A549 (cell line): ENCODE data around the gene ANTXR1. TPM values are rescaled to one million over a fixed set of nuclear protein-coding genes. Genes with fewer than 3 reads are reported as not detected.
A peak's percentile ranks its signal among the peaks of the same experiment; 100 is the strongest.

ENCODE experiments used
- ATAC-seq, 2 experiments: fragments of 200-7000 bp in 1 of 2; fragments of >200 bp in 1 of 2; cut with Nextera tagmentation in 1 of 2; cut with Tn5 transposase in 1 of 2; 3 replicates each; pipeline versions ENCODE4 v1.8.0 to v1.9.1; 2018 to 2020; ENCODE audit warnings: mild to moderate bottlenecking in 1 of 2, moderate library complexity in 1 of 2
- CTCF ChIA-PET: fragments of 300-600 bp; sonication (Branson Sonifier 250); formaldehyde crosslinking; extraction: SDS; loops from one replicate; lab custom pipeline; 2021; ENCODE audit warnings: antibody characterized with exemption, inconsistent platforms; lab: Yijun Ruan, JAX
- POLR2A ChIA-PET: fragments of 350-600 bp; formaldehyde crosslinking; extraction: SDS; loops from one replicate; lab custom pipeline; 2021; ENCODE audit warnings: antibody characterized with exemption, inconsistent platforms; lab: Yijun Ruan, JAX
- DNase-seq, 2 experiments: peaks; one replicate each; pipeline versions ENCODE4 v3.0.0 to v3.0.0-alpha.2; 2011 to 2016; ENCODE audit warnings: low read depth in 1 of 2, low spot score in 1 of 2
- FAIRE-seq: peaks from 2 replicates; lab custom pipeline; 2011; peaks lifted over from hg19 to GRCh38; lab: Jason Lieb, UNC
- H3K27ac ChIP-seq, 2 experiments: fragments of >200 bp; sonication (Bioruptor Twin); formaldehyde crosslinking; 3 replicates each; pipeline ENCODE4 v1.5.1; 2016 to 2017
- H3K4me1 ChIP-seq: fragments of >200 bp; sonication (Bioruptor Twin); formaldehyde crosslinking; 3 replicates; pipeline ENCODE4 v1.6.1; 2016
- H3K4me2 ChIP-seq: fragments of >200 bp; sonication (Bioruptor Twin); formaldehyde crosslinking; 3 replicates; pipeline ENCODE4 v1.6.1; 2016
- H3K4me3 ChIP-seq: fragments of >200 bp; sonication (Bioruptor Twin); formaldehyde crosslinking; 3 replicates; pipeline ENCODE4 v1.5.1; 2016
- H3K9me3 ChIP-seq: fragments of >200 bp; sonication (Bioruptor Twin); formaldehyde crosslinking; 3 replicates; pipeline ENCODE4 v1.6.1; 2016
- BHLHE40 ChIP-seq: IDR thresholded peaks from 2 replicates; pipeline ENCODE4 v1.6.1; 2012; ENCODE audit warnings: low read depth, low read length, inconsistent platforms
- CBX8 ChIP-seq: fragments of 200-600 bp; sonication (generic); IDR thresholded peaks from 2 replicates; pipeline ENCODE4 v1.6.1; 2016
- CEBPB ChIP-seq, 2 experiments: fragments of >200 bp in 1 of 2; sonication (Bioruptor Twin) in 1 of 2; formaldehyde crosslinking in 1 of 2; IDR thresholded peaks; 2 replicates each; pipeline ENCODE4 v1.6.1; 2012 to 2016
- CHD2 ChIP-seq: fragments of 150-350 bp; IDR thresholded peaks from 2 replicates; pipeline ENCODE4 v1.6.1; 2014; ENCODE audit warnings: low read length; ENCODE audit not compliant: partially characterized antibody
- E2F6 ChIP-seq: IDR thresholded peaks from 2 replicates; pipeline ENCODE4 v1.6.1; 2012; ENCODE audit warnings: low read depth, borderline replicate concordance
- EHF ChIP-seq: fragments of 250-450 bp; sonication (Bioruptor Pico); IDR thresholded peaks from 2 replicates; pipeline ENCODE4 v1.5.0; 2020; ENCODE audit warnings: mild to moderate bottlenecking
- EHMT2 ChIP-seq: fragments of 200-600 bp; sonication (generic); IDR thresholded peaks from 2 replicates; pipeline ENCODE4 v1.6.1; 2016; ENCODE audit warnings: antibody characterized with exemption, low read depth, mild to moderate bottlenecking, moderate library complexity
- EP300 ChIP-seq, 2 experiments: fragments of >200 bp; sonication (Bioruptor Twin); formaldehyde crosslinking; IDR thresholded peaks; 2 replicates in 1 of 2; 3 replicates in 1 of 2; pipeline ENCODE4 v1.6.1; 2016 to 2017
- FOSB ChIP-seq: fragments of 250-450 bp; sonication (Bioruptor Pico); IDR thresholded peaks from 2 replicates; pipeline ENCODE4 v1.5.0; 2020; ENCODE audit warnings: mild to moderate bottlenecking, moderate library complexity
- FOSL2 ChIP-seq, 2 experiments: fragments of 450-650 bp in 1 of 2; fragments of >200 bp in 1 of 2; sonication (Bioruptor Twin) in 1 of 2; formaldehyde crosslinking; IDR thresholded peaks; 2 replicates each; pipeline versions ENCODE4 v1.5.0 to v1.6.1; 2016 to 2020; ENCODE audit warnings: mild to moderate bottlenecking in 1 of 2, moderate library complexity in 1 of 2
- HEYL ChIP-seq: fragments of 250-450 bp; sonication (Bioruptor Pico); IDR thresholded peaks from 2 replicates; pipeline ENCODE4 v1.8.0; 2021; ENCODE audit warnings: mild to moderate bottlenecking, moderate library complexity
- JUN ChIP-seq, 2 experiments: fragments of >200 bp; sonication (Bioruptor Twin); formaldehyde crosslinking; IDR thresholded peaks; 2 replicates in 1 of 2; 3 replicates in 1 of 2; pipeline ENCODE4 v1.6.1; 2016 to 2017
- POLR2AphosphoS2 ChIP-seq: conservative IDR thresholded peaks from 2 replicates; pipeline ENCODE4 v1.6.1; 2012; ENCODE audit warnings: low read length, improper control_type of control experiment, inconsistent platforms
- RARB ChIP-seq: fragments of 250-450 bp; sonication (Bioruptor Pico); IDR thresholded peaks from 2 replicates; pipeline ENCODE4 v1.8.0; 2021; ENCODE audit warnings: mild to moderate bottlenecking, moderate library complexity
- RCOR1 ChIP-seq: fragments of 150-350 bp; IDR thresholded peaks from 2 replicates; pipeline ENCODE4 v1.6.1; 2014; ENCODE audit warnings: antibody characterized with exemption, low read length, low read depth
- RFX5 ChIP-seq: fragments of 450-650 bp; IDR thresholded peaks from 2 replicates; pipeline ENCODE4 v1.7.1; 2014; ENCODE audit warnings: antibody characterized with exemption, mild to moderate bottlenecking, moderate library complexity
- SMC3 ChIP-seq: fragments of >200 bp; sonication (Bioruptor Twin); formaldehyde crosslinking; IDR thresholded peaks from 3 replicates; pipeline ENCODE4 v1.6.1; 2018; ENCODE audit warnings: inconsistent platforms
- TFCP2L1 ChIP-seq: fragments of 250-450 bp; sonication (Bioruptor Pico); IDR thresholded peaks from 2 replicates; pipeline ENCODE4 v1.5.0; 2021; ENCODE audit warnings: mild to moderate bottlenecking
- ZNF302 ChIP-seq: fragments of 250-450 bp; sonication (Bioruptor Pico); IDR thresholded peaks from 2 replicates; pipeline ENCODE4 v1.9.0; 2021; ENCODE audit warnings: inconsistent platforms, mild to moderate bottlenecking, moderate library complexity
- ZSCAN20 ChIP-seq: fragments of 250-450 bp; sonication (Bioruptor Pico); IDR thresholded peaks from 2 replicates; pipeline ENCODE4 v1.8.0; 2022; ENCODE audit warnings: mild to moderate bottlenecking, moderate library complexity
- WGBS: methylation state at CpG from one replicate; pipeline ENCODE4 v1.1.6; 2017; ENCODE audit errors: missing lambda C conversion rate; 5-methylcytosine and 5-hydroxymethylcytosine counted together
- polyA plus RNA-seq, 4 experiments: library from polyadenylated mRNA; depleted of rRNA in 3 of 4; stranded (reverse); fragments of >200 nt; fragmentation: RNase III in 1 of 4; extraction: RNeasy Plus Mini Kit Qiagen cat#74134 plus additional on column Dnase treatment in 1 of 4; gene quantifications; 2 replicates in 3 of 4; 3 replicates in 1 of 4; pipeline ENCODE4 v1.2.3, GENCODE V29; 2011 to 2017
- TF ChIP-seq, protein P1 (sequence below): fragments of >200 bp; sonication (Bioruptor Twin); formaldehyde crosslinking; IDR thresholded peaks from 2 replicates; pipeline ENCODE4 v1.6.1; 2016
- TF ChIP-seq, protein P2 (sequence below): fragments of 150-350 bp; IDR thresholded peaks from 2 replicates; pipeline ENCODE4 v1.6.1; 2014; ENCODE audit warnings: low read depth, mild to moderate bottlenecking, low read length
- TF ChIP-seq, protein P3 (sequence below): fragments of >200 bp; sonication (Bioruptor Twin); formaldehyde crosslinking; IDR thresholded peaks from 3 replicates; pipeline ENCODE4 v1.6.1; 2016

The ANTXR1 gene
- polyA plus RNA-seq, 2 of the 4 experiments (the other 2 are of a cell fraction), result 161 to 194 TPM

DNA sequence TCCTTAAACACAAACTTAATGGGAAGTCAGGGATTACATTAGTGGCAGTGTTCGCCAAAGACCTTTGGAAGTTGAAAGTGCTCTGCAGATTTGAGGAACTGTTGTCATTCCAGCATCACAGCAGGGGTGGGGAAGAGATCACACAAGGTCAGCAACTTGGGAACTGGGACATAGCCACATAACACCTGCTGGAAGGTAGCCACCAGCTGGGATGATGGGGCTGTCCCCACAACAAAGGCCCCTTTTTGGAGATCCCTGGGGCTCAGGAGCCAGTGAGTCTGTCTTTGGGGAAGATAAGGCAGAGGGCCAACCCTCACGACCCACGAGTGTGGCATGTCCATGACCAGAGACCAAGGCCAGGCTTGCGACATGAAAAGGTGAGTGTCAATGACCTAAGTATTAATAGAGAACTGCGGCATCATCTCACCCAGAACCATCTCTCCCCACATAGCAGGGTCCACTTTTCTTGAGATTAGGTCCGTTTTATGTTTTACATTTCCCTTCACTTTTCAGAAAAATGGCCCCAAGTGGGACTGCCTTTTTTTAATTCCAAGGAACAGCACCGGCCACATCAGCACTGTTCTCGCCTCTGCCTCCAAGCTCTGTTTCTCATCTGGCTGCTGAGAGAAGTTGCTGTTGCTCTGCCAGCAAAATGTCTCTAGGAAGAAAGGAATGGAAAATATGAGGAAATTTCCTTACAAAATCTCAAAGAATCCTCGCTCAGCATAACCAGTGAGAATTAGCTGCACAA, 267.1 kb downstream of the ANTXR1 start:
- H3K4me2 ChIP-seq, result no peak overlapping the region
- 83% methylated on average over 9 of the region's 9 CpGs for WGBS
- FAIRE-seq (no peak), DNase-seq (no peak), ATAC-seq (no peak)
- no peaks in the 10 kb centered on the region for H3K9me3 ChIP-seq
- ChIA-PET CTCF (interaction anchor here (1.1 to 1.6 kb wide), 2 partner anchors 17 to 27 kb away, joined by 3 to 4 read pairs; no protein-coding TSS in a partner anchor), POLR2A (no interaction called here)
- TF ChIP-seq FOSL2 (IDR thresholded peaks at IDR 0.05), result no peak
- no peak for TF ChIP-seq FOSL2 (CRISPR knock-in tag; IDR thresholded peaks at IDR 0.05)
- no peak for TF ChIP-seq POLR2AphosphoS2
- TF ChIP-seq EHMT2, result no peak
- TF ChIP-seq JUN (IDR thresholded peaks at IDR 0.05), result no peak
- TF ChIP-seq FOSB (CRISPR knock-in tag), result no peak
- no peak for TF ChIP-seq RARB (CRISPR knock-in tag)
- TF ChIP-seq, protein P1, sequence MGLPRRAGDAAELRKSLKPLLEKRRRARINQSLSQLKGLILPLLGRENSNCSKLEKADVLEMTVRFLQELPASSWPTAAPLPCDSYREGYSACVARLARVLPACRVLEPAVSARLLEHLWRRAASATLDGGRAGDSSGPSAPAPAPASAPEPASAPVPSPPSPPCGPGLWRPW, result no peak
- TF ChIP-seq, protein P2, sequence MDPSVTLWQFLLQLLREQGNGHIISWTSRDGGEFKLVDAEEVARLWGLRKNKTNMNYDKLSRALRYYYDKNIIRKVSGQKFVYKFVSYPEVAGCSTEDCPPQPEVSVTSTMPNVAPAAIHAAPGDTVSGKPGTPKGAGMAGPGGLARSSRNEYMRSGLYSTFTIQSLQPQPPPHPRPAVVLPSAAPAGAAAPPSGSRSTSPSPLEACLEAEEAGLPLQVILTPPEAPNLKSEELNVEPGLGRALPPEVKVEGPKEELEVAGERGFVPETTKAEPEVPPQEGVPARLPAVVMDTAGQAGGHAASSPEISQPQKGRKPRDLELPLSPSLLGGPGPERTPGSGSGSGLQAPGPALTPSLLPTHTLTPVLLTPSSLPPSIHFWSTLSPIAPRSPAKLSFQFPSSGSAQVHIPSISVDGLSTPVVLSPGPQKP, result no peak
- H3K4me1 ChIP-seq, result no peaks in the 10 kb centered on the region
- peak overlapping the region in 1 of 2 experiments; percentile 18; a peak in 1 of 6 replicates for H3K27ac ChIP-seq
- no peak overlapping the region for H3K4me3 ChIP-seq

- H3K4me2 ChIP-seq, result no peak overlapping the region
- H3K9me3 ChIP-seq, result no peaks in the 10 kb centered on the region
- no peak for ATAC-seq
- no peak for FAIRE-seq
- H3K4me1 ChIP-seq, result no peaks in the 10 kb centered on the region
- TF ChIP-seq RFX5 (no peak), CBX8 (no peak), TFCP2L1 (CRISPR knock-in tag) (no peak), ZNF302 (CRISPR knock-in tag) (no peak), HEYL (CRISPR knock-in tag) (no peak), ZSCAN20 (CRISPR knock-in tag) (no peak), JUN (IDR thresholded peaks at IDR 0.05) (no peak), CEBPB (IDR thresholded peaks at IDR 0.05) (no peak), RCOR1 (no peak), EHF (CRISPR knock-in tag) (no peak), SMC3 (no peak), E2F6 (no peak), BHLHE40 (no peak), CHD2 (no peak), EP300 (IDR thresholded peaks at IDR 0.05) (no peak)
- TF ChIP-seq, protein P3, sequence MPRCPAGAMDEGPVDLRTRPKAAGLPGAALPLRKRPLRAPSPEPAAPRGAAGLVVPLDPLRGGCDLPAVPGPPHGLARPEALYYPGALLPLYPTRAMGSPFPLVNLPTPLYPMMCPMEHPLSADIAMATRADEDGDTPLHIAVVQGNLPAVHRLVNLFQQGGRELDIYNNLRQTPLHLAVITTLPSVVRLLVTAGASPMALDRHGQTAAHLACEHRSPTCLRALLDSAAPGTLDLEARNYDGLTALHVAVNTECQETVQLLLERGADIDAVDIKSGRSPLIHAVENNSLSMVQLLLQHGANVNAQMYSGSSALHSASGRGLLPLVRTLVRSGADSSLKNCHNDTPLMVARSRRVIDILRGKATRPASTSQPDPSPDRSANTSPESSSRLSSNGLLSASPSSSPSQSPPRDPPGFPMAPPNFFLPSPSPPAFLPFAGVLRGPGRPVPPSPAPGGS, result no peak
- TF ChIP-seq, protein P2, result no peak
- TF ChIP-seq, protein P1, result no peak
- 88% methylated on average over 4 of the region's 4 CpGs for WGBS
- ChIA-PET CTCF (interaction anchor here (1.1 to 1.6 kb wide), 2 partner anchors 18 to 26 kb away, joined by 3 to 4 read pairs; no protein-coding TSS in a partner anchor), POLR2A (no interaction called here)
- H3K4me3 ChIP-seq, result no peak overlapping the region
- peak overlapping the region in 1 of 2 experiments; percentile 18; a peak in 2 of 6 replicates for H3K27ac ChIP-seq
- DNase-seq, result no peak
Measured at GRCh38 chr2:69280796-69281412, 267.9 kb downstream of the ANTXR1 start.
